Upper lobe of left lung (tissue), 6 donors: ENCODE results near the gene DYNLT2B. TPM values are rescaled to one million over a fixed set of nuclear protein-coding genes. Genes with fewer than 3 reads are reported as not detected.

ENCODE experiments used
- ATAC-seq, 2 donors: fragments of 200-7000 bp; cut with Tn5 transposase; one replicate each; pipeline ENCODE4 v1.9.1; 2022; ENCODE audit warnings: mild to moderate bottlenecking in 2 of 2, moderate library complexity in 2 of 2; ENCODE audit not compliant: low FRiP score in 2 of 2
- DNase-seq, 2 donors: peaks; one replicate each; pipeline ENCODE4 v3.0.0-alpha.2; 2019 to 2020
- H3K27ac ChIP-seq, 4 donors: fragments of 200-600 bp; sonication (generic); one replicate each; pipeline ENCODE4 v1.5.1; 2016 to 2019
- H3K27me3 ChIP-seq, 4 donors: fragments of 200-600 bp; sonication (generic); one replicate each; pipeline ENCODE4 v1.5.1; 2017 to 2019
- H3K36me3 ChIP-seq, 4 donors: fragments of 200-600 bp; sonication (generic); one replicate each; pipeline ENCODE4 v1.5.1; 2016 to 2019
- H3K4me1 ChIP-seq, 4 donors: fragments of 200-600 bp; sonication (generic); one replicate each; pipeline ENCODE4 v1.5.1; 2018 to 2019
- H3K4me3 ChIP-seq, 4 donors: fragments of 200-600 bp; sonication (generic); one replicate each; pipeline ENCODE4 v1.5.1; 2017 to 2019; ENCODE audit warnings: mild to moderate bottlenecking in 2 of 4, moderate library complexity in 1 of 4
- H3K9me3 ChIP-seq, 4 donors: fragments of 200-600 bp; sonication (generic); one replicate each; pipeline ENCODE4 v1.5.1; 2018 to 2019
- EP300 ChIP-seq, 4 donors: sonication (generic); formaldehyde crosslinking; IDR thresholded peaks; one replicate each; pipeline ENCODE4 v1.5.1; 2017; ENCODE audit warnings: antibody characterized with exemption in 4 of 4, control low read depth in 2 of 4
- POLR2A ChIP-seq, 4 donors: fragments of 450-650 bp; IDR thresholded peaks; one replicate each; pipeline ENCODE4 v1.5.1; 2016 to 2017; ENCODE audit warnings: antibody characterized with exemption in 4 of 4, mild to moderate bottlenecking in 2 of 4
- POLR2AphosphoS5 ChIP-seq, 2 donors: sonication (generic); formaldehyde crosslinking; IDR thresholded peaks; one replicate each; pipeline ENCODE4 v1.5.1; 2017; ENCODE audit warnings: antibody characterized with exemption in 2 of 2
- WGBS, 2 donors: methylation state at CpG; one replicate each; pipeline ENCODE4 v1.1.5; 2017 to 2018; 5-methylcytosine and 5-hydroxymethylcytosine counted together
- total RNA-seq, 6 donors: library from RNA; depleted of rRNA in 4 of 6; stranded (reverse); fragments of >200 nt in 4 of 6; gene quantifications; one replicate each; pipeline versions ENCODE4 v1.1.0 to v1.2.1, GENCODE V29; 2016 to 2021
- TF ChIP-seq, protein P1 (sequence below), 6 experiments: fragments of 450-650 bp in 4 of 6; fragments of 200-600 bp in 2 of 6; sonication (generic) in 2 of 6; IDR thresholded peaks; one replicate each; pipeline ENCODE4 v1.5.1; 2016 to 2019; ENCODE audit warnings: antibody characterized with exemption in 6 of 6
- donor health status: DM: no; HTN: no; CAD: no; lungs with moderate emphysema.
- donor health status: DM: no; HTN: yes; CAD: no; lungs with severe emphysema.

The DYNLT2B gene
- total RNA-seq, 6 donors from 2014 or later = 2.3 to 10.4 (median 4.4) TPM

GRCh38 chr3:196272826-196273225, 45.2 kb downstream of the DYNLT2B start:
- Histone ChIP-seq H3K4me1 (peaks cover 0 to 7% (median 3%) of the 10 kb centered on the region in 4 donors), H3K27me3 (no peaks in the 10 kb centered on the region), H3K4me3 (no peak overlapping the region), H3K9me3 (no peaks in the 10 kb centered on the region), H3K27ac (no peak overlapping the region), H3K36me3 (peaks cover 0 to 35% (median 22%) of the 10 kb centered on the region in 4 donors)
- DNase-seq = peak in 1 of 2 donors; percentile 56
- TF ChIP-seq POLR2AphosphoS5 (IDR thresholded peaks at IDR 0.05) (no peak), EP300 (IDR thresholded peaks at IDR 0.05) (no peak), POLR2A (IDR thresholded peaks at IDR 0.05) (no peak)
- TF ChIP-seq, protein P1, sequence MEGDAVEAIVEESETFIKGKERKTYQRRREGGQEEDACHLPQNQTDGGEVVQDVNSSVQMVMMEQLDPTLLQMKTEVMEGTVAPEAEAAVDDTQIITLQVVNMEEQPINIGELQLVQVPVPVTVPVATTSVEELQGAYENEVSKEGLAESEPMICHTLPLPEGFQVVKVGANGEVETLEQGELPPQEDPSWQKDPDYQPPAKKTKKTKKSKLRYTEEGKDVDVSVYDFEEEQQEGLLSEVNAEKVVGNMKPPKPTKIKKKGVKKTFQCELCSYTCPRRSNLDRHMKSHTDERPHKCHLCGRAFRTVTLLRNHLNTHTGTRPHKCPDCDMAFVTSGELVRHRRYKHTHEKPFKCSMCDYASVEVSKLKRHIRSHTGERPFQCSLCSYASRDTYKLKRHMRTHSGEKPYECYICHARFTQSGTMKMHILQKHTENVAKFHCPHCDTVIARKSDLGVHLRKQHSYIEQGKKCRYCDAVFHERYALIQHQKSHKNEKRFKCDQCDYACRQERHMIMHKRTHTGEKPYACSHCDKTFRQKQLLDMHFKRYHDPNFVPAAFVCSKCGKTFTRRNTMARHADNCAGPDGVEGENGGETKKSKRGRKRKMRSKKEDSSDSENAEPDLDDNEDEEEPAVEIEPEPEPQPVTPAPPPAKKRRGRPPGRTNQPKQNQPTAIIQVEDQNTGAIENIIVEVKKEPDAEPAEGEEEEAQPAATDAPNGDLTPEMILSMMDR (IDR thresholded peaks at IDR 0.05) = no peak
- ATAC-seq = peak; percentile 26 to 30
- 98 to 100% methylated on average over 5 to 14 of the region's 14 CpGs for WGBS, 2 donors

DNA sequence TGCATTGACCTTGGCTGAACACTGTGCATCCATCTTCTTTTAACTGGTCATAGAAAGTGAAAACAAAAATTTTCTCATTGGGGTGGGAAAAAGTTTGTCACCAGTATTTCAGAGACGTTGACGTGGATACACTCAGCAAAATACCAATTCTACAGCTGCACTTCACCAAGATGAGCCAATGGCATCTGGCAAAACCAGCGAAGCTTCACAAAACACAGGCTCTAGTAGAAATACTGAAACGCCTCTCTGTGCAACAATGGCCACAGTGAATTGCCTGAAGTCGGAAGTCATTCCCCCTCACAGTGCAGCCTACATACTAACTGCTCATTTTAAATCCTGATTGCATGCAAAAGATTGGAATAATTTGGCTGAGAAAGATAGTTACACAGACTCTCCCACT, 47.5 kb downstream of the DYNLT2B start:
- Histone ChIP-seq H3K9me3 (no peaks in the 10 kb centered on the region), H3K36me3 (peaks cover 0 to 57% (median 43%) of the 10 kb centered on the region in 4 donors), H3K4me3 (no peak overlapping the region), H3K27me3 (no peaks in the 10 kb centered on the region), H3K4me1 (peaks cover 0 to 7% (median 0%) of the 10 kb centered on the region in 4 donors), H3K27ac (no peak overlapping the region)
- no peak for ATAC-seq
- DNase-seq = no peak
- 91 to 97% methylated on average over 5 of the region's 5 CpGs for WGBS, 2 donors
- TF ChIP-seq POLR2A (IDR thresholded peaks at IDR 0.05) = no peak
- TF ChIP-seq POLR2AphosphoS5 (IDR thresholded peaks at IDR 0.05) = no peak
- TF ChIP-seq, protein P1 (IDR thresholded peaks at IDR 0.05) = no peak
- no peak for TF ChIP-seq EP300 (IDR thresholded peaks at IDR 0.05)

DNA sequence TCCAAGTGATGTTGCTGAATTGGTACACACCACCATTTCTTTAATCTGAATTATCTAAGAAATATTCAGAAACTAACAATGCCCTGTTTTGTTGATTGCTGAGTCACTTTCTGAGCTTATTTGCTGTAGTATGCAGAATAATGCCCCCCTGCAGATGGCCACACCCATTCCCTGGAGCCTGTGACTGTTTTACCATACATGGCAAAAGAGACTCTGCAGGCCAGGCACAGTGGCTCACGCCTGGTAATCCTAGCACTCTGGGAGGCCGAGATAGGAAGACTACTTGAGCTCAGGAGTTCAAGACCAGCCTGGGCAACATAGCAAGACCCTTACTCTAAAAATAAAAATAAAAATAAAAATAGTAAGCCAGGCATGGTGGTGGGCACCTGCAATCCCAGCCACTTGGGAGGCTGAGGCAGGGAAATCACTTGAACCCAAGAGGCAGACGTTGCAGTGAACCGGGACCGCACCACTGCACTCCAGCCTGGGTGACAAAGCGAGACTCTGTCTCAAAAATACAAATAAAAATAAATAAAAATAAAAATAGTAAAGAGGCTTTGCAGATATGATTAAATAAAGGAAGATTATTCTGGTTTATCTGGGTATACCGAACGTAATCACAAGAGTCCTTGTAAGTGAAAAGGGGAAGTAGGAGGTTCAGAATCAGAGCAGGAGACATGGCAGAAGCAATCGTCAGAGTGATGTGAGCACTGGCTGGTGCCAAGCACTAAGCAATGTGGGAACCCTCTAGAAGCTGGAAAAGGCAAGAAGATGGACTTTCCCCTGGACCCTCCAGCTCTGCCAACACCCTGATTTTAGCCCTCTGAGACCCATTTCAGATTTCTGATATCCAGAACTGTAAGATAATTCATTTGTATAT, 49.5 kb downstream of the DYNLT2B start:
- Histone ChIP-seq H3K27ac (no peak overlapping the region), H3K9me3 (no peaks in the 10 kb centered on the region), H3K4me3 (no peak overlapping the region), H3K36me3 (peaks cover 0 to 75% (median 48%) of the 10 kb centered on the region in 4 donors), H3K4me1 (no peaks in the 10 kb centered on the region), H3K27me3 (no peaks in the 10 kb centered on the region)
- WGBS, 2 donors = 77 to 85% methylated on average over 9 of the region's 9 CpGs
- ATAC-seq = peak in 1 of 2 donors; percentile 71
- TF ChIP-seq POLR2AphosphoS5 (IDR thresholded peaks at IDR 0.05) = no peak
- TF ChIP-seq, protein P1 (IDR thresholded peaks at IDR 0.05) = no peak
- TF ChIP-seq POLR2A (IDR thresholded peaks at IDR 0.05) = no peak
- TF ChIP-seq EP300 (IDR thresholded peaks at IDR 0.05) = no peak
- no peak for DNase-seq

DNA sequence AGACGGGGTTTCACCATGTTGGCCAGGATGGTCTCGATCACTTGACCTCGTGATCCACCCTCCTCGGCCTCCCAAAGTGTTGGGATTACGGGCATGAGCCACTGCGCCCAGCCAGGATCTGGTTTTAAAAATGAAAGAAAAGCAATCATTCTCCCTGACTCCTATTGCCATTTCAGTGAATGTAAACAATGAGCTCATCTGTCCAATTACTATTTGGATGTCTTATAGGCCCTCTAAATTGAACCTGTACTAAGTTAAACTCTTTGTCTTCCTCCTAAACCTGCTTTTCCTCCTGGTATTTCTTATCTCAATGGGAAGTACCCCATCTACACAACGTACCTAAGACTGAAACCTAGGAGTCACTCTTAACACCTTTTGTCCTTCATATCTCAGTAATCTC, 54.2 kb downstream of the DYNLT2B start:
- peaks cover 0 to 73% (median 39%) of the 10 kb centered on the region in 4 donors for H3K36me3 ChIP-seq

More for the DNA sequence above, 54.2 kb downstream of the DYNLT2B start:
- no peak overlapping the region for H3K4me3 ChIP-seq
- H3K27ac ChIP-seq = no peak overlapping the region
- ATAC-seq (no peak), DNase-seq (no peak)
- 94 to 97% methylated on average over 7 of the region's 7 CpGs for WGBS, 2 donors
- no peaks in the 10 kb centered on the region for H3K4me1 ChIP-seq
- TF ChIP-seq POLR2A (IDR thresholded peaks at IDR 0.05) = no peak
- TF ChIP-seq, protein P1 (IDR thresholded peaks at IDR 0.05) = no peak
- no peak for TF ChIP-seq EP300 (IDR thresholded peaks at IDR 0.05)
- TF ChIP-seq POLR2AphosphoS5 (IDR thresholded peaks at IDR 0.05) = no peak
- no peaks in the 10 kb centered on the region for H3K9me3 ChIP-seq
- no peaks in the 10 kb centered on the region for H3K27me3 ChIP-seq
